ENCODE data around the gene SLC6A18. TPM values are rescaled to one million over a fixed set of nuclear protein-coding genes. Genes with fewer than 3 reads are reported as not detected.

The SLC6A18 gene
- total RNA-seq, 1 experiment from 2014 or later: not detected

GRCh38 chr5:1231354-1231905 lies 6.2 kb downstream of the SLC6A18 start:
- DNase-seq: no peak
- Mint-ChIP-seq H3K9me3 (ENCODE audit: low read depth, unreplicated experiment) (peaks cover 4% of the 10 kb centered on the region), H3K27me3 (ENCODE audit: unreplicated experiment) (peaks cover 56% of the 10 kb centered on the region), H3K4me3 (ENCODE audit: low read depth, unreplicated experiment) (no peak overlapping the region), H3K4me1 (ENCODE audit: low read depth, unreplicated experiment) (no peaks in the 10 kb centered on the region), H3K27ac (ENCODE audit: unreplicated experiment) (no peak overlapping the region), H3K36me3 (ENCODE audit: insufficient read depth, unreplicated experiment) (peaks cover 4% of the 10 kb centered on the region)
- TF ChIP-seq CTCF (IDR thresholded peaks at IDR 0.05; ENCODE audit: unreplicated experiment): no peak
- BruUV-seq (replicated peaks): no TSS peak
- intact Hi-C loops (cut with micrococcal nuclease; ENCODE audit: unreplicated experiment): no loop called here
- CTCF ChIA-PET: interaction anchor here (0.5 kb wide), 1 partner anchor 386 kb away, joined by 8 read pairs; no protein-coding TSS in a partner anchor

- no peak for TF ChIP-seq CTCF (IDR thresholded peaks at IDR 0.05; ENCODE audit: unreplicated experiment)
- peaks cover 4% of the 10 kb centered on the region for H3K9me3 Mint-ChIP-seq (ENCODE audit: low read depth, unreplicated experiment)
- no peaks in the 10 kb centered on the region for H3K4me1 Mint-ChIP-seq (ENCODE audit: low read depth, unreplicated experiment)
- DNase-seq: no peak
- peaks cover 58% of the 10 kb centered on the region for H3K27me3 Mint-ChIP-seq (ENCODE audit: unreplicated experiment)
- H3K36me3 Mint-ChIP-seq (ENCODE audit: insufficient read depth, unreplicated experiment): peaks cover 4% of the 10 kb centered on the region
- H3K27ac Mint-ChIP-seq (ENCODE audit: unreplicated experiment): no peak overlapping the region
- BruUV-seq (replicated peaks): no TSS peak
- CTCF ChIA-PET: interaction anchor here (0.6 kb wide), 1 partner anchor 10 kb away, joined by 3 read pairs; no protein-coding TSS in a partner anchor
- intact Hi-C loops (cut with micrococcal nuclease; ENCODE audit: unreplicated experiment): no loop called here
- no peak overlapping the region for H3K4me3 Mint-ChIP-seq (ENCODE audit: low read depth, unreplicated experiment)
Observed at GRCh38 chr5:1232780-1233179, 7.6 kb downstream of the SLC6A18 start.

- H3K27me3 Mint-ChIP-seq (ENCODE audit: unreplicated experiment): peaks cover 44% of the 10 kb centered on the region
- H3K4me1 Mint-ChIP-seq (ENCODE audit: low read depth, unreplicated experiment): no peaks in the 10 kb centered on the region
- DNase-seq: no peak
- CTCF ChIA-PET: no interaction called here
- peaks cover under 1% of the 10 kb centered on the region for H3K36me3 Mint-ChIP-seq (ENCODE audit: insufficient read depth, unreplicated experiment)
- no peak overlapping the region for H3K4me3 Mint-ChIP-seq (ENCODE audit: low read depth, unreplicated experiment)
- no peak overlapping the region for H3K27ac Mint-ChIP-seq (ENCODE audit: unreplicated experiment)
- TF ChIP-seq CTCF (IDR thresholded peaks at IDR 0.05; ENCODE audit: unreplicated experiment): no peak
- intact Hi-C loops (cut with micrococcal nuclease; ENCODE audit: unreplicated experiment): no loop called here
- peaks cover 4% of the 10 kb centered on the region for H3K9me3 Mint-ChIP-seq (ENCODE audit: low read depth, unreplicated experiment)
- BruUV-seq (replicated peaks): no TSS peak
Observed at GRCh38 chr5:1235379-1235778, 10.2 kb downstream of the SLC6A18 start.

GRCh38 chr5:1235838-1236237 lies 10.7 kb downstream of the SLC6A18 start:
- no peak for DNase-seq
- H3K9me3 Mint-ChIP-seq (ENCODE audit: low read depth, unreplicated experiment): peaks cover 4% of the 10 kb centered on the region
- CTCF ChIA-PET: no interaction called here
- intact Hi-C loops (cut with micrococcal nuclease; ENCODE audit: unreplicated experiment): no loop called here
- peaks cover 44% of the 10 kb centered on the region for H3K27me3 Mint-ChIP-seq (ENCODE audit: unreplicated experiment)
- H3K36me3 Mint-ChIP-seq (ENCODE audit: insufficient read depth, unreplicated experiment): peaks cover 4% of the 10 kb centered on the region
- H3K4me3 Mint-ChIP-seq (ENCODE audit: low read depth, unreplicated experiment): no peak overlapping the region
- no TSS peak for BruUV-seq (replicated peaks)
- H3K4me1 Mint-ChIP-seq (ENCODE audit: low read depth, unreplicated experiment): no peaks in the 10 kb centered on the region
- TF ChIP-seq CTCF (IDR thresholded peaks at IDR 0.05; ENCODE audit: unreplicated experiment): no peak
- no peak overlapping the region for H3K27ac Mint-ChIP-seq (ENCODE audit: unreplicated experiment)
